HAP-1 (cell line): Measurements from ENCODE around the gene PPP1R14D.
A peak's percentile ranks its signal among the peaks of the same experiment; 100 is the strongest.

Experiments
- DNase-seq, 2 experiments: peaks; one replicate each; pipeline ENCODE4 v3.0.0-alpha.2; 2016 to 2020; ENCODE audit warnings: low spot score in 2 of 2
- H3K27me3 ChIP-seq: fragments of 250-450 bp; sonication (Bioruptor Pico); 2 replicates; pipeline ENCODE4 v1.5.1; 2020; ENCODE audit warnings: low read depth, mild to moderate bottlenecking, moderate library complexity
- H3K36me3 ChIP-seq: fragments of 250-450 bp; sonication (Bioruptor Pico); replicated peaks from 2 replicates; pipeline ENCODE4 v1.5.1; 2020; ENCODE audit warnings: mild to moderate bottlenecking
- H3K4me1 ChIP-seq: fragments of 250-450 bp; sonication (Bioruptor Pico); 2 replicates; pipeline ENCODE4 v1.5.1; 2020; ENCODE audit warnings: mild to moderate bottlenecking
- H3K4me3 ChIP-seq: fragments of 250-450 bp; sonication (Bioruptor Pico); 2 replicates; pipeline ENCODE4 v1.5.1; 2020; ENCODE audit warnings: mild to moderate bottlenecking, moderate library complexity
- H3K9me3 ChIP-seq: fragments of 250-450 bp; sonication (Bioruptor Pico); 2 replicates; pipeline ENCODE4 v1.5.1; 2020; ENCODE audit warnings: mild to moderate bottlenecking, moderate library complexity
- in situ Hi-C: fragments of 300-500 bp; cut with MboI; formaldehyde crosslinking; loops from 3 replicates; pipeline ENCODE4 v1.14.3; 2020; ENCODE audit warnings: low sequenced_read_pairs, inconsistent platforms, mixed read lengths

Gene PPP1R14D

DNA sequence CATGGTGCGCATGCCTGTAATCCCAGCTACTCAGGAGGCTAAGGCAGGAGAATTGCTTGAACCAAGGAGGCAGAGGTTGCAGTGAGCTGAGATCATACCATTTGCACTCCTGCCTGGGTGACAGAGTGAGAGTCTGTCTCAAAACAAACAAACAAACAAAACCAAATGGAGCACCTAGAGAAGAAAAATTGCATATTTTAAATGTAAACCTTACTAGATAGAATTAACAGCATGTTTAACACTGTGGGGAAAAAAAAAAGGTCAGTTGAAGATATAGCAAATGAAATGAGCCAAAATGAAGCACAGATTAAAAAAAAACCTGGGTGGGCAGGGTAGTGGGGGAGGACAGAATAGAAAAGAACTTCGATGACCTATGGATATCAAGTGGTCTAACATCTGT lies 7.3 kb downstream of the PPP1R14D start:
- DNase-seq = no peak
- Histone ChIP-seq H3K36me3 (no peaks in the 10 kb centered on the region), H3K27me3 (no peaks in the 10 kb centered on the region), H3K4me1 (no peaks in the 10 kb centered on the region), H3K9me3 (no peaks in the 10 kb centered on the region), H3K4me3 (no peak overlapping the region)
- in situ Hi-C loops = no loop called here

DNA sequence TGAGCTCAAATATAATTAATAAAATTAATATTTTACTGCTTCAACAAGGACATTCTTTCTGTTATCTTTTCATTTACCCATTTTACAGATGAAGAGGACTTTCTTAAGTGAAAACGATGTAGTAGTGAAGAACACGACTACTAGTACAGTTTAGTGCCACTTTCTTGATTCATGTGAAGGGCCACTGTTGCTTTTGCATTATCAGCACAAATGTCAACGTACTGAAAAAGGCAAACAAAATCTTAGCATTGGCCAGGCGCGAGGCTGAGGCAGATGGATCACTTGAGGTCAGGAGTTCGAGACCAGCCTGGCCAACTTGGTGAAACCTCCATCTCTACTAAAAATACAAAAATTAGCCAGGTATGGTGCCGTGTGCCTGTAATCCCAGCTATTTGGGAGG lies 9.5 kb downstream of the PPP1R14D start:
- DNase-seq = no peak
- in situ Hi-C loops = no loop called here
- no peaks in the 10 kb centered on the region for H3K27me3 ChIP-seq

DNA sequence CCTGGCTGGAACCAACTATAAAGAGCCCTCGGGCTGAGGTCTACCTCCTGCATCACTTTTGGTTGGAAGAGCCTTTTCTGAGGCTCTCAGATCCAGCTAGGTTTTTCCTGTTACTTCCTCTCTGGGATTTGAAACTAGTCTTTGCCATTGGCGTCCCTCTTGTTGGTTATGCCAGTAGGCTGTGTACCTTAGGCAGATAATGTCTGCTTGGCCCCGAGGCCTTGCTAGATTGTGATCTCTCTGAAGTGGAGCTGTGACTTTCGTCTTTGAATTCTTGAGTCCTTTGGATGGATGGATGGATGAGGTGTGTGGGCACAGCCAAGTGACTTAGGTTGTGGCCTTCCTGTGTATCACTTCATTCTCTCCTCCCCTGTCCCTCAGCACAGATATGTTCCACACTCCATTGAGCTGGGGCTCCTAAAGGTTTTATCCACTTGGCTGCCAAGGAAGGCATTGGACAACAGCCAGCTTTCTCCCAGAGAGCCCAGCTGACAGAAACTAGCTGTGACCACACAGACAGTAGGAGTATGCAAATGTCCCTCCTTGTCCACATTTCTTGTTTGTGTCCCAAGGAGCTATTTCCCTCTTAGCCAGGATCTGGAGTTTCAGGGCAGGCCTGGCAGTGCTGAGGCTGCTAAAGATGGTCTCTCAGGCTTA lies 13.3 kb downstream of the PPP1R14D start:
- no peak overlapping the region for H3K4me3 ChIP-seq
- H3K4me1 ChIP-seq = no peaks in the 10 kb centered on the region
- no peak for DNase-seq
- H3K9me3 ChIP-seq = no peaks in the 10 kb centered on the region
- in situ Hi-C loops = no loop called here
- H3K27me3 ChIP-seq = no peaks in the 10 kb centered on the region
- no peaks in the 10 kb centered on the region; the same call in 1 of the 2 replicates for H3K36me3 ChIP-seq

More for the DNA sequence above, 9.5 kb downstream of the PPP1R14D start:
- H3K36me3 ChIP-seq = no peaks in the 10 kb centered on the region
- no peaks in the 10 kb centered on the region for H3K4me1 ChIP-seq
- H3K9me3 ChIP-seq = no peaks in the 10 kb centered on the region
- H3K4me3 ChIP-seq = no peak overlapping the region

DNA sequence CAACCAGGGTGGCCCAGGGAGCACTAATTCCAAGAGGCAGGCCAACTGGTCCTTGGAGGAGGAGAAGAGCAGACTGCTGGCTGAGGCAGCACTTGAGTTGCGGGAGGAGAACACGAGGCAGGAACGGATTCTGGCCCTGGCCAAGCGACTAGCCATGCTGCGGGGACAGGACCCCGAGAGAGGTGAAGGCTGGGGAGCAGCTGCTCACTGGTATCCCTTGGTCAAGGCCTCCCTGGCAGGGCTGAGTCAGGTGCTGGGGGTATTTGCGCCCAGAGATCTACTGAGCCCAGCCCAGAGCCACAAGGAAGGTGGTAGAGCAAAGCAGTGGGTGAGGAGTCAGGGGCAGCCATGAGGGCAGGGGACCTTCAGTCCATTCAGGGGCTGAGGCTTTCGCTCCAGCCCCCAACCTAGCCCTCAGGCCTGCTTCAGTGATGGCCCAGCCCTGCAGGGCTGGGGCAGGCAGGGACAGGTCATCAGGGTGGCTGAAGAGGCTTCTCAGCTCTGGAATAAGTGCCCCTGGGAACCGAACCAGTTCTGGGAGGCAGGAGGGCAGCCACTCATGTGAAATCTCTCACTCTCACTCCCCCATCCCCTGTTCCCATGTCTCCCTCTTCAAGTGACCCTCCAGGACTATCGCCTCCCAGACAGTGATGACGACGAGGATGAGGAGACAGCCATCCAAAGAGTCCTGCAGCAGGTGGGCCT lies 15.6 kb downstream of the PPP1R14D start:
- no peaks in the 10 kb centered on the region for H3K27me3 ChIP-seq

DNA sequence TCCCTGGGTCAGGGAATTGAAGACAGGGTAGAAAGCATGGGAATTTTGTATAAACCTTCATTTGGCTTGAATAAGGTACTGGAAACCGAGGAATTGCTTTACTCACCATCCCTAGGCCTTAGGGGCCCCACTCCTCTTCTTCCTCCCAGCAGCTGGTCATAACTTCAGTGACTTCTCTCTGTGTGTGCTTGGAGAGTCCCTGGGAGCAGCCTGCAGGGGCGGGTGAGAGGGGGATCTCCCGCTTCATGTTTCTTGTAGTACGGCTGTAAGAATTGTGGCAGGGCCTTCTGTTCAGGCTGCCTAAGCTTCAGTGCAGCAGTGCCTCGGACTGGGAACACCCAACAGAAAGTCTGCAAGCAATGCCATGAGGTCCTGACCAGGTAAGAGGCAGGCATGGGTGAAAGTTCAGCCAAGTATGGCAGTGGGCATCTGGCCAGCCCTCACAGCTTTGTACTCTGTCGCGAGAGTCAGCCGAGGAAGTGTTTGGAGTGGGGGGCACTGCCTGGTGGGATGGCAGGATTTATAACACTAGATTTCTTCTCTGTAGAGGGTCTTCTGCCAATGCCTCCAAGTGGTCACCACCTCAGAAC lies 19.6 kb downstream of the PPP1R14D start:
- Histone ChIP-seq H3K27me3 (no peaks in the 10 kb centered on the region), H3K4me1 (peaks cover 12% of the 10 kb centered on the region), H3K36me3 (no peaks in the 10 kb centered on the region; the same call in 1 of the 2 replicates), H3K4me3 (no peak overlapping the region), H3K9me3 (no peaks in the 10 kb centered on the region)
- in situ Hi-C loops = no loop called here
- no peak for DNase-seq

More for the DNA sequence above, 15.6 kb downstream of the PPP1R14D start:
- Histone ChIP-seq H3K4me3 (no peak overlapping the region), H3K36me3 (no peaks in the 10 kb centered on the region; the same call in 1 of the 2 replicates), H3K4me1 (peaks cover 6% of the 10 kb centered on the region), H3K9me3 (no peaks in the 10 kb centered on the region)
- no peak for DNase-seq
- in situ Hi-C loops = no loop called here

DNA sequence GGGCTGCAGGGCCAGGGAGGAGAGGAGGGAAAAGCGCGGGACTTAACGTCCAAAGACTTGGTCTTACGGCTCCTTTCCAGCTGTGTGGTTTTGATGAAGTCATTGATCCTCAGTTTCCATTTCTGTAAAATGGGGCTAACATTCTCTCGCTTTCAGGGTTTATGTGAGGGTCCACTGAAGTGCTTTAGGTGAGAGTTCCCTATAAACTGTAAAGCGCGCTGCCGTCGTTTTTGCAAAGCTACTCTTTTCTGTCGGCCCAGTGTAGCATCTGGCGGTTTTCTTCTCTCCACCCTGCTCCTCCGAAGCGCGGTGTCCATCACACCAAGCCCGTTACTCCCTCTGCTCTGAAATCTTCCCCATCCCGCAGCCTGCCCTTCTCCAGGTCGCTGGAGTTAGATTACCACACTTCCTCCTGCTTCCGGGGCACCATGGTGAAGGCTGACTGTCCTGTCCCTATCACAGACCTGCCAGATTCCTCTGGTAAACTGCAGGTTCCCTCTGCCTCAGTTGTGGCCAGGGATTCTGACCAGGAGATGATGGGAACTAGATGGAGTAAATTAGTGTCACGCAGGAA lies 20.5 kb downstream of the PPP1R14D start:
- Histone ChIP-seq H3K4me3 (peak overlapping the region; percentile 87), H3K36me3 (no peaks in the 10 kb centered on the region; the same call in 1 of the 2 replicates), H3K9me3 (no peaks in the 10 kb centered on the region), H3K27me3 (no peaks in the 10 kb centered on the region), H3K4me1 (peaks cover 12% of the 10 kb centered on the region)
- in situ Hi-C loops = no loop called here
- peak in 1 of 2 experiments; percentile 36 for DNase-seq

DNA sequence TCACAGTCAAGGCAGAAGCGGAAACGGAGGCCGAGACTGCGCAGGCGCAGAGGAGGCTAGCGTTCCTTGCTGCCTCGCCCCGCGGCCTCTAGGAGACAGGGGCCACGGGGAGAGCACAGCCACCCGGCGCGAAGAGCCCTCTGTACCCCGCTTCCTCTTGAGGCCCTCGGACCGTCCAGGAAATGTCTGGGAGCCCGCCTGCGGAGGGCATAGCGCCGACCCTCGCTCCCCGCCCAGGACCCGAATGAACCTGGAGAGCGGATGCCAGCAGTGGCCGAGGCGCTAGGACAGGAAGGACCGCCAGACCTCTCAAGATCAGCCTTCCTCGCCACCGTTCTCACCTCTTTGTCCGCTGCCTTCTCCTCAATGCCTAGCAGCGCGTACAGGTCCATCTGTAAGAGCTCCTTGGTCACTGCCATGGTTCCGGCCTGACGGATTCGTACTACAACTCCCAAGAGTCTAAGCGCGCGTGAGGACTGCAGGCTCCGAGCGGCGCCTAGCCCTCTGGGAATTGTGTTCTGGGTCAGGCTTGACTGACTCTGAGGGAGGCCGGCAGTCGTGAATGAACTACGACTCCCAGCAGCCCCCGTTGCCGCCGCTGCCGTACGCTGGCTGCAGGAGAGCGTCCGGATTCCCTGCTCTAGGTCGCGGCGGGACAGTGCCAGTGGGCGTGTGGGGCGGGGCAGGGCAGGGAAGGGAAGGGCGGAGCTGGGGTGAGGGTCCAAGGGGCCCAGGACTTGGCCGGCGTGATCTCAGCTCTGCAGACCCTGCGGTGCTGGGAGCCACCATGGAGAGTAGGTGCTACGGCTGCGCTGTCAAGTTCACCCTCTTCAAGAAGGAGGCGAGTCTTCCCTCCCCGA lies 21.2 kb downstream of the PPP1R14D start, which contains the start of the genes DNAJC17 and ZFYVE19:
Gene DNAJC17 (minus strand): TSS at position 446 of the 860 bp plus-strand sequence. CDS start 27 bp downstream, at position 419.
Gene ZFYVE19 (plus strand): TSS at position 62 of the 860 bp plus-strand sequence. CDS start 501 bp downstream, at position 563.
- Histone ChIP-seq H3K4me3 (peak within 1 kb of the TSS; percentile 87), H3K27me3 (no peaks in the 10 kb centered on the region), H3K4me1 (peaks cover 12% of the 10 kb centered on the region), H3K9me3 (no peaks in the 10 kb centered on the region), H3K36me3 (no peaks in the 10 kb centered on the region; the same call in 1 of the 2 replicates)
- peak; percentile 98 for DNase-seq
- in situ Hi-C loops = no loop called here

DNA sequence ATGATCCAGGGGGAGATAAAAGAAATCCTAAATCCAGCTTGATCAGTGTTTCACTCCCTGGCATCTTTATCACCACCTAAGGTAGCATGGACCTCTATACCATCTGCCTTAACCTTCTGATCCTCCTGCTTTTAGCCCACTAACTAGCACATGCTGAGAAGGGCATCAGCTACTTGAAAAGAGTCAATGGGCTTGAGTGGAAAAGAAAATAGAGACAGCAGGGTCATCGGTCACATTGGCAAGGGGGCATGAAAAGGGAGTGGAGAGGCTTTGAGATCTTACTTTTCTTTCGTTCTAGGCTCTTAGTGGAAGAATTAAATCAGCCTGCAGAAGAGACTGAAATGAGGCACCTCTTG lies 21.9 kb downstream of the PPP1R14D start:
- H3K27me3 ChIP-seq = no peaks in the 10 kb centered on the region
- in situ Hi-C loops = no loop called here

DNA sequence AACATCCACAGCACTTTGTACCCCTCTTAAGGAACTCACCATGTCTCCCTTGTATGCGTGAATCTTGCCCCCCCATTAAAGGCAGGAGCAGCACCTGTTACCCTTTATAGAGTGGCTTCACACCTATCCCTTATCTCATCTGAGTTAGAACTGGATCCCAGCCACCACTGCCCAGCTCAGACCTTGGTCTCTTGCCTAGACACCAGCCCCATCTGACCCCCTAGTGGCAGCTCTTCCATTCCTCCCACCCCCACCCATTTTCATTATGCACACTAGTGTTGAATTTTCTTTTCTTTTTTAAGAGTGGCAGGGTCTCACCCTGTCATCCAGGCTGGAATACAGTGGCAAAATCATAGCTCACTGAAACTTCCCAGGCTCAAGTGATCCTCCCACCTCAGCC lies 24.8 kb downstream of the PPP1R14D start:
- in situ Hi-C loops = no loop called here
- no peaks in the 10 kb centered on the region for H3K9me3 ChIP-seq
- DNase-seq = no peak

More for the DNA sequence above, 21.9 kb downstream of the PPP1R14D start:
- DNase-seq = no peak
- Histone ChIP-seq H3K36me3 (no peaks in the 10 kb centered on the region; the same call in 1 of the 2 replicates), H3K9me3 (no peaks in the 10 kb centered on the region), H3K4me3 (peak overlapping the region; percentile 87), H3K4me1 (peaks cover 12% of the 10 kb centered on the region)

DNA sequence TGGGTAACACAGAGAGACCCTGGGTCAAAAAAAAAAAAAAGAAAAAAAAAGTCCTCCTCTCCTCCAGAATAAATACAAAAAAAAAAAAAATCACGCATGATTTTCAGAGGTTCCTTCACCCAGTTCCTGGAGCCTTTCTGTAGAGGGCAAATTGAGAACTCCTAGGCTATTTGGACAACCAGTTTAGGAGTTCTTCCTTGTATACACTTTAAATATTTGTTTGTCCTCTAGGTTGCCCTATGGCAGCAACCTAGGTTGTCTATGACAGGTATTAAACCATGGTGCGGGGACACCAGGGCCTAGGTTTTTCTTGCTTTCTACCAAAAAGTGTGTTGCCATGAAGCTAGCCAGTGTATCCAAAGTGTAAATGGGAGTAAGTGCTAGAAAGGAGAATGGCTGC lies 25.4 kb downstream of the PPP1R14D start:
- DNase-seq = no peak
- H3K27me3 ChIP-seq = no peaks in the 10 kb centered on the region
- H3K36me3 ChIP-seq = no peaks in the 10 kb centered on the region
- in situ Hi-C loops = no loop called here
- no peak overlapping the region for H3K4me3 ChIP-seq
- H3K4me1 ChIP-seq = peaks cover 25% of the 10 kb centered on the region
- no peaks in the 10 kb centered on the region for H3K9me3 ChIP-seq

More for the DNA sequence above, 24.8 kb downstream of the PPP1R14D start:
- no peaks in the 10 kb centered on the region for H3K36me3 ChIP-seq
- peaks cover 23% of the 10 kb centered on the region for H3K4me1 ChIP-seq
- no peak overlapping the region for H3K4me3 ChIP-seq
- H3K27me3 ChIP-seq = no peaks in the 10 kb centered on the region

DNA sequence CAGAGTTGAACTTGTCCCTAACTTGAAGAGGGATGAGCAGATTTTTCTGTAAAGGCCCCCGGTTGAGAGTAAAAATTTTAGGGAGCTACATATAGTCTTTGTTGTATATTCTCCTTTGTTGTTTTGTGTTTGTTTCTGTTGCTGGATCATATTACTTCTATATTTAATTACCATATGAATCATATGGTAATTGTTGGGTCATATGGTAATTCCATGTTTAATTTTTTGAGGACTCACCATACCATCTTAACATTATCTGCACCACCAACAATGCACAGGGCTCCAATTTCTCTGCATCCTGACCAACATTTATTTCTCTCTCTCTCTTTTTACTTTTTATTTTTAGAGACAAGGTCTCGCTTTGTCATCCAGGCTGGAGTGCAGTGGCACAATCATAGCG lies 29.0 kb downstream of the PPP1R14D start:
- in situ Hi-C loops = no loop called here
- Histone ChIP-seq H3K4me1 (peaks cover 21% of the 10 kb centered on the region), H3K9me3 (no peaks in the 10 kb centered on the region), H3K4me3 (no peak overlapping the region), H3K27me3 (no peaks in the 10 kb centered on the region), H3K36me3 (no peaks in the 10 kb centered on the region)
- DNase-seq = no peak

DNA sequence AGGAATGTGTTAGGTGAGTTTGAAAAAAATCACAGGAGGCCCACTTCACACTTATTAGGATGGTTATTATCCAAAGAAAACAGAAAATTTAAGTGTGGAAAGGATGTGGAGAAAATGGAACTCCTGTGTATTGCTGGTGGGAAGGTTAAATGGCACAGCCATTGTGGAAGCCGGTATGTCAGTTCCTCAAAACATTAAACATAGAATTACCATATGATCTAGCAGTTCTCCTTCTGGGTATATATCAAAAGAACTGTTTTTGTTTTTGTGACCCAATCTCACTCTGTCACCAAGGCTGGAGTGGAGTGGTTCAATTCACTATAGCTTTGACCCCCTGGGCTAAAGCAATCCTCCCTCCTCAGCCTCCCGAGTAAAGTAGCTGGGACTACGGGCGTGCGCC lies 32.0 kb downstream of the PPP1R14D start:
- Histone ChIP-seq H3K4me3 (no peak overlapping the region), H3K9me3 (no peaks in the 10 kb centered on the region), H3K4me1 (peaks cover 21% of the 10 kb centered on the region), H3K27me3 (no peaks in the 10 kb centered on the region), H3K36me3 (no peaks in the 10 kb centered on the region)
- in situ Hi-C loops = no loop called here
- DNase-seq = no peak

DNA sequence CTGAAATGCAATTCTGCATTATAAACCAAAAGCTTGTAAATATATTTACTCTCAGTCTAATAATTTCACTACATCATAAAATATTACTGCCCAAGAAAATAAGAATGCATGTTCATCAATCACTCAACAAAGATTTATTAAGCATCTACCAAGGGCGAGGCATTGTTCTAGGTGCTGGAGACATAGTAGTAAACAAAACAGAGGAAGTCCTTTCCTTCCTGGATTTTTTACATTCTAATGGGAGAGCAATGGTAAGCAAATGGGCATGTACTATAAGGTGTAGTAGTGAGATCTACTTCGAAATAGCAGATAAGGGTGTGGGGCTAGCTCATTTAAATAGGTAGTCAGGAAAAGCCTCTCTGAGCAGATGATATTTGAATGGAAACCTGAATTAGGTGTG lies 32.5 kb downstream of the PPP1R14D start:
- H3K9me3 ChIP-seq = no peaks in the 10 kb centered on the region
- DNase-seq = no peak
- H3K4me1 ChIP-seq = peaks cover 21% of the 10 kb centered on the region
- in situ Hi-C loops = no loop called here
- no peak overlapping the region for H3K4me3 ChIP-seq
- H3K27me3 ChIP-seq = no peaks in the 10 kb centered on the region
- no peaks in the 10 kb centered on the region for H3K36me3 ChIP-seq
